ENCODE results near the gene SDE2. TPM values are rescaled to one million over a fixed set of nuclear protein-coding genes. Genes with fewer than 3 reads are reported as not detected.
"Not testable (repeated sequence)": the region's sequence is repeated elsewhere in the genome, so short reads cannot be mapped to it uniquely, and the experiment has no call there.

SDE2 gene
- total and polyA plus RNA-seq, 12 donors = 4.3 to 32.9 (median 16.9) TPM

- Histone ChIP-seq H3K27me3 (no peaks in the 10 kb centered on the region), H3K4me3 (no peak overlapping the region), H3K27ac (no peak overlapping the region), H3K36me3 (replicated peaks in 1 of 2) (no peaks in the 10 kb centered on the region), H3K4me1 (replicated peaks in 1 of 2) (peaks cover 0 to 9% of the 10 kb centered on the region in 2 donors), H3K9me3 (replicated peaks in 1 of 3) (no peaks in the 10 kb centered on the region)
- intact Hi-C loops (cut with DNase I) = no loop called here
- no peak for DNase-seq
- TF ChIP-seq CTCF (IDR thresholded peaks at IDR 0.05) (no peak), POLR2A (IDR thresholded peaks at IDR 0.05) (no peak)
- WGBS, 4 donors = 89 to 95% (median 93%) methylated on average over 8 to 21 of the region's 21 CpGs
Observed at GRCh38 chr1:225937048-225937968, 61.8 kb downstream of the SDE2 start.

- Histone ChIP-seq H3K9me3 (replicated peaks in 1 of 3) (no peaks in the 10 kb centered on the region), H3K4me3 (no peak overlapping the region), H3K4me1 (replicated peaks in 1 of 2) (peaks cover 0 to 9% of the 10 kb centered on the region in 2 donors), H3K27me3 (no peaks in the 10 kb centered on the region), H3K36me3 (replicated peaks in 1 of 2) (no peaks in the 10 kb centered on the region), H3K27ac (no peak overlapping the region)
- WGBS, 4 donors = 60 to 83% (median 74%) methylated on average over 3 of the region's 3 CpGs
- TF ChIP-seq CTCF (IDR thresholded peaks at IDR 0.05) (no peak), POLR2A (IDR thresholded peaks at IDR 0.05) (no peak)
- no peak for DNase-seq
- intact Hi-C loops (cut with DNase I) = no loop called here
Observed at GRCh38 chr1:225936523-225936922, 62.6 kb downstream of the SDE2 start.

GRCh38 chr1:225936086-225936485 lies 63.1 kb downstream of the SDE2 start:
- H3K4me1 ChIP-seq (replicated peaks in 1 of 2); DNase-seq; H3K27me3 ChIP-seq; H3K36me3 ChIP-seq (replicated peaks in 1 of 2); H3K27ac ChIP-seq; H3K9me3 ChIP-seq (replicated peaks in 1 of 3); intact Hi-C loops (cut with DNase I); H3K4me3 ChIP-seq: not testable (repeated sequence)
- 79 to 84% (median 81%) methylated on average over 8 of the region's 8 CpGs for WGBS, 4 donors

- Histone ChIP-seq H3K4me1 (replicated peaks in 1 of 2) (no peaks in the 10 kb centered on the region), H3K36me3 (replicated peaks in 1 of 2) (no peaks in the 10 kb centered on the region), H3K27me3 (no peaks in the 10 kb centered on the region), H3K9me3 (replicated peaks in 1 of 3) (no peaks in the 10 kb centered on the region), H3K4me3 (no peak overlapping the region), H3K27ac (no peak overlapping the region)
- 90 to 96% (median 95%) methylated on average over 5 of the region's 5 CpGs for WGBS, 4 donors
- no peak for DNase-seq
- intact Hi-C loops (cut with DNase I) = no loop called here
- TF ChIP-seq POLR2A (IDR thresholded peaks at IDR 0.05) (no peak), CTCF (IDR thresholded peaks at IDR 0.05) (no peak)
Observed at GRCh38 chr1:225934711-225935110, 64.4 kb downstream of the SDE2 start.

GRCh38 chr1:225933072-225933471 lies 66.1 kb downstream of the SDE2 start:
- H3K27me3 ChIP-seq = no peaks in the 10 kb centered on the region
- no peaks in the 10 kb centered on the region for H3K36me3 ChIP-seq (replicated peaks in 1 of 2)
- TF ChIP-seq CTCF (IDR thresholded peaks at IDR 0.05) (no peak), POLR2A (IDR thresholded peaks at IDR 0.05) (no peak)
- intact Hi-C loops (cut with DNase I) = no loop called here
- no peaks in the 10 kb centered on the region for H3K4me1 ChIP-seq (replicated peaks in 1 of 2)
- whole genome bisulfite sequencing, 4 donors = 69 to 86% (median 74%) methylated on average over 2 of the region's 2 CpGs
- no peaks in the 10 kb centered on the region for H3K9me3 ChIP-seq (replicated peaks in 1 of 3)
- H3K27ac ChIP-seq = no peak overlapping the region
- DNase-seq = no peak
- H3K4me3 ChIP-seq = no peak overlapping the region
